HFF-Myc (cell line): Measurements from ENCODE around the gene MGA.
"Not testable (repeated sequence)": the region's sequence is repeated elsewhere in the genome, so short reads cannot be mapped to it uniquely, and the experiment has no call there.

Experiments used
- DNase-seq: peaks from one replicate; pipeline ENCODE4 v3.0.0-alpha.2; 2011; ENCODE audit warnings: low read depth; ENCODE audit errors: extremely low read depth
- H3K4me3 ChIP-seq: replicated peaks from 2 replicates; pipeline ENCODE4 v1.5.1; 2011; ENCODE audit warnings: low read depth, mild to moderate bottlenecking, control low read depth, low read length
- TF ChIP-seq, protein P1 (sequence below): IDR thresholded peaks from 2 replicates; pipeline ENCODE4 v1.5.1; 2012; ENCODE audit warnings: mild to moderate bottlenecking, low read depth, low read length, control low read depth; ENCODE audit errors: missing control alignments

Gene MGA

DNA sequence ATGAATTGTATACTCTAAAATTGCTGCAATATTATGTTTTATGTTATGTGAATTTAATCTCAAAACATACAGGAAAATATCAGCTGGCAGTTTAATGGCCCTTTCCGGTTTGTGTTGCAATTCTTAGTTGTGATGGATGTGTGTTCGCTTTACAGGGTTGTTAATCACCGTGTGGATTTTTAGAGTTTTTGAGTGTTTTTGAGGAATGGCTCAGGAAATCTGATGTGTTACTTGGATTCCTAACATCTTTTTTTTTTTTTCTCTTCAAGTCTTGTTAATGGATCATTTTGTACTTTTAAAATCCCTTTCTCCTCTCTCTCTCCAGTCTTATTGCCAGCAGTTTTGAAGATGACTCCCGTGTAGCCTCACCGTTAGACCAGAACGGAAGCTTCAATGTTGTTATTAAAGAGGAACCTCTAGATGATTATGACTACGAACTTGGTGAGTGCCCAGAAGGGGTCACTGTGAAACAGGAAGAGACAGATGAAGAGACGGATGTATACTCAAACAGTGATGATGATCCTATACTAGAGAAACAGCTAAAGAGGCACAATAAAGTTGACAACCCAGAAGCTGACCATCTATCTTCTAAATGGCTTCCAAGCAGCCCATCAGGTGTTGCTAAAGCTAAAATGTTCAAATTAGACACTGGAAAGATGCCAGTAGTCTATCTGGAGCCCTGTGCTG is 35.7 kb downstream of the MGA start:
- TF ChIP-seq, protein P1, sequence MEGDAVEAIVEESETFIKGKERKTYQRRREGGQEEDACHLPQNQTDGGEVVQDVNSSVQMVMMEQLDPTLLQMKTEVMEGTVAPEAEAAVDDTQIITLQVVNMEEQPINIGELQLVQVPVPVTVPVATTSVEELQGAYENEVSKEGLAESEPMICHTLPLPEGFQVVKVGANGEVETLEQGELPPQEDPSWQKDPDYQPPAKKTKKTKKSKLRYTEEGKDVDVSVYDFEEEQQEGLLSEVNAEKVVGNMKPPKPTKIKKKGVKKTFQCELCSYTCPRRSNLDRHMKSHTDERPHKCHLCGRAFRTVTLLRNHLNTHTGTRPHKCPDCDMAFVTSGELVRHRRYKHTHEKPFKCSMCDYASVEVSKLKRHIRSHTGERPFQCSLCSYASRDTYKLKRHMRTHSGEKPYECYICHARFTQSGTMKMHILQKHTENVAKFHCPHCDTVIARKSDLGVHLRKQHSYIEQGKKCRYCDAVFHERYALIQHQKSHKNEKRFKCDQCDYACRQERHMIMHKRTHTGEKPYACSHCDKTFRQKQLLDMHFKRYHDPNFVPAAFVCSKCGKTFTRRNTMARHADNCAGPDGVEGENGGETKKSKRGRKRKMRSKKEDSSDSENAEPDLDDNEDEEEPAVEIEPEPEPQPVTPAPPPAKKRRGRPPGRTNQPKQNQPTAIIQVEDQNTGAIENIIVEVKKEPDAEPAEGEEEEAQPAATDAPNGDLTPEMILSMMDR, result peak; percentile 35
- no peak for DNase-seq
- no peak overlapping the region for H3K4me3 ChIP-seq

DNA sequence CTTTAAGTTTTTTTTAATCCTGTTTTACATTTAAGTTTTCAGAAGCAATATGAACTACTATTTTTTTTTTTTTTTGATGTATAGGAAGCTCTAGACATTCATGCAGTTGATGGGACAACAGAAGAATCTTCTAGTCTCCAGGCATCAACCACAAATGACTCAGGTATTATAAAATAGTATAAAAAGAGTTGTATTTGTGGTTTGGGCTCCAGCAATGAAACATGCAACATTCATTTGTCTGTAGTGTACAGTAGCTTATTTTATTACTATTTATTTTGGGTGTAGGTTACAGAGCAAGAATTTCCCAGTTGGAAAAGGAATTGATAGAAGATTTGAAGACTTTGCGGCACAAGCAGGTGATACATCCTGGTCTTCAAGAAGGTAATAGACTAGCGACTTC is 38.6 kb downstream of the MGA start:
- H3K4me3 ChIP-seq, result no peak overlapping the region
- TF ChIP-seq, protein P1, result no peak
- peak; percentile 2 for DNase-seq

DNA sequence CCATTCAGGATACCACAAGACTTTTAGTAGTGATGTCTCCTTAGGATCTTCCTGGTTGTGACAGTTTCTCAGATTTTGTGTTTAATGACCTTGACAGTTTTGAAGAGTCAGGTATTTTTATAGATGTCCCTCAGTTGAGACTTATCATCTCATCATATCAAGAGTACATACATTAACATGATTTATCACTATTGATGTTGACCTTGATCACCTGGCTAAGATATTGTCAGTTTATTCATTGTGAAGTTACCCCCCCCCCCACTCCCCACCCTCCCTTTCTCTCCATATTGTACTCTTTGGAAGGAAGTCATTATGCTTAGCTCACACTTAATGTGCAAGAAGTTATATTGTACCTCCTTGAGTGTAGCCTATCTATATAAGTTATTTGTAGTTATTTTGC is 42.9 kb downstream of the MGA start:
- TF ChIP-seq, protein P1, result no peak
- H3K4me3 ChIP-seq, result no peak overlapping the region
- no peak for DNase-seq

DNA sequence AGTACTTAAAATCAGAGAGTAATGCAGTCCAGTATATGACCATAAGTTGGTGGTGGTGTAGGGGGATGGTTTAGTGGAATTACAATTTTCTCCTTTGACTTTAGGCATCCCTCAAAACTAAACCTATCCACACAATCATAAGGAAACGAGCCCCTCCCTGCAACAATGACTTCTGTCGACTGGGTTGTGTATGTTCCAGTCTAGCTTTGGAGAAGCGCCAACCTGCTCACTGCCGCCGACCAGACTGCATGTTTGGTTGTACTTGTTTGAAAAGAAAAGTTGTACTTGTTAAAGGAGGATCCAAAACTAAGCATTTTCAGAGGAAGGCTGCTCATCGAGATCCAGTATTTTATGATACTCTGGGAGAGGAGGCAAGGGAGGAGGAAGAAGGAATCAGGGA is 52.8 kb downstream of the MGA start:
- TF ChIP-seq, protein P1, result no peak
- no peak for DNase-seq
- no peak overlapping the region for H3K4me3 ChIP-seq

DNA sequence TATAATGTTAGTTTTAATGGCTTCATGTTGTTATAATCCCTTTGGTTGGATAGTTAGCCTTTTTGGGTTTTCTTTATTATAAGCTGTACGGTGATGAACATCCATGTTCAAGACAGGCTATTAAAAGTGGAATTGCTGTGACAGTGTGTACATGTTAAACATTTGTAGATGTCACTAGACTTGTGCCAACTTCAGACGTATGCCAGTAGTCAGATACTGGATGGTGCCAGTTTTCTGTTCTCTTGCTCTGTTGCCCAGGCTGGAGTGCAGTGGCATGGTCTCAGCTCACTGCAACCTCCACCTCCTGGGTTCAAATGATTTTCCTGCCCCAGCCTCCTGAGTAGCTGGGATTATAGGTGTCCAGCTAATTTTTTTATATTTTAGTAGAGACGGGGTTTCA is 54.1 kb downstream of the MGA start:
- no peak for DNase-seq
- H3K4me3 ChIP-seq, result no peak overlapping the region
- TF ChIP-seq, protein P1, result no peak

DNA sequence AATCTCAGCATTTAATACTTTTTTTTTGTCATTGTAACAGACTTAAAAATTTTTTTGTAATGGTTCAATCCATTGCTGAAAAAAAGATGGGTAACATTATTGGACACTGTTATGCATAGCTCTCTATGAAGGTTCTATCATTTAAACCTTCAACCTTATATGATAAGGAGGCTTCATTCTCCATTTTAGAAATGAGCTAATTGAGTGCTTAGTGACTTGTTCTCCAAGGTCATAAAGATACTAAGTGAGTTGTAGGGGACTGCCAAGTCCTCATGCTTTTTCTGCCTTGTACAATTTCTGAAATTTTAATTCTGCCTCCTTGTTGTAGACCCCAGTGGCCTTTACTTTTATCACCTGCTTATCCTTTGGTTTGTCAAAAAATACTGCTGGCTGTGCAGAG is 56.7 kb downstream of the MGA start:
- TF ChIP-seq, protein P1, result no peak
- no peak for DNase-seq
- H3K4me3 ChIP-seq, result no peak overlapping the region

DNA sequence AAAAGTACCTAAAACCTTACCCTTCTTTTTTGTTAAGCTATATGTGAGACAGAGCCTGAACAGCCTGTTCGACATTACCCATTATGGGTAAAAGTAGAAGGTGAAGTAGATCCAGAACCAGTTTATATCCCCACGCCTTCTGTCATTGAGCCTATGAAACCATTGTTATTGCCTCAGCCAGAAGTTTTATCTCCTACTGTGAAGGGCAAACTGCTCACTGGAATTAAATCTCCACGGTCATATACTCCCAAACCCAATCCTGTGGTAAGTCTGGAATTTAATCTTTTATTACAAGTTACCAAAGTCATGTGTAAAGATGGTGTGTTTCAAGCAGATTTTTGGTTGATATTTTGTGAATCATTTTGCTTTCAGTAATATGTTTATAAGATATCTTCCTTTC is 66.9 kb downstream of the MGA start:
- TF ChIP-seq, protein P1, result no peak
- no peak overlapping the region for H3K4me3 ChIP-seq

DNA sequence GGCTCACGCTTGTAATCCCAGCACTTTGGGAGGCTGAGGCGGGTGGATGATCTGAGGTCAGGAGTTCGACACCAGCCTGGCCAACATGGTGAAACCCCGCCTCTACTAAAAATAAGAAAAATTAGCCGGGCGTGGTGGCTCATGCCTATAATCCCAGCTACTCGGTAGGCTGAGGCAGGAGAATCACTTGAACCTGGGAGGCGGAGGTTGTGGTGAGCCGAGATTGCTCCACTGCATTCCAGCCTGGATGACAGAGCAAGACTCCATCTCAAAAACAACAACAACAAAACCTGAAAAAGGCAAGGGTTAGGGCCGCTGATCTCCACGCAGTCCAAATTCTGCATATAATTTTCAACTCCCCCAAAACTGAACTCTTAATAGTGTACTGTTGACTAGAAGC is 67.9 kb downstream of the MGA start:
- H3K4me3 ChIP-seq, DNase-seq: not testable (repeated sequence)

More for the DNA sequence above, 66.9 kb downstream of the MGA start:
- DNase-seq, result no peak
